Stimulated activated CD4-positive, alpha-beta T cell treated with anti-CD3 and anti-CD28 coated beads, Interleukin-1b, Interleukin-23, amount 100 ng/mL, for 1 hour (primary cell): ENCODE data around the gene C16orf82.

Experiments
- DNase-seq, 2 donors: peaks; one replicate each; pipeline ENCODE4 v3.0.0-alpha.2; 2020; ENCODE audit warnings: low read depth in 2 of 2

C16orf82 gene

GRCh38 chr16:27088216-27088615, 21.5 kb downstream of the C16orf82 start:
- DNase-seq: no peak

- no peak for DNase-seq
These were observed 29.6 kb downstream of the C16orf82 start for GRCh38 chr16:27096375-27096774.

DNA sequence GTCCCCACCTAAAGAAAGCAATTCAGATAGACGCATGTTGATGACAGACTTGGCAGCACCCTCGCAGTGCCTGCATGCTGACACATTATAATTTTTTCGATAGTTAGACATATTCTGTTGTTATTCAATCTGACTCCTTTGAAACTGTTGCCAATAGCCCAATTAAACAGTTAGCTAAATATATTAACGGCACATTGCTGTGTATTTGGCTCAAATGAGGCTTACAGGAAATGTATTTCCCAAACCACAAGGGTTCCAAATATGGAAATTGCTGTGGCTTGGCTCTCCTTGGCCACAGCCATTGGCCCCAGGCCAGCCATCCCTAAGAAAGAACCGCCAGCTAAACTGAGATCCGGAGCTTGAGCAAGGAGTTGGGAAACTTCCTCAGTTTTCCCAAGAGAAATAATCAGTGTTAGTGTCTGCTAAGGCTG, 31.1 kb downstream of the C16orf82 start:
- DNase-seq: no peak

DNA sequence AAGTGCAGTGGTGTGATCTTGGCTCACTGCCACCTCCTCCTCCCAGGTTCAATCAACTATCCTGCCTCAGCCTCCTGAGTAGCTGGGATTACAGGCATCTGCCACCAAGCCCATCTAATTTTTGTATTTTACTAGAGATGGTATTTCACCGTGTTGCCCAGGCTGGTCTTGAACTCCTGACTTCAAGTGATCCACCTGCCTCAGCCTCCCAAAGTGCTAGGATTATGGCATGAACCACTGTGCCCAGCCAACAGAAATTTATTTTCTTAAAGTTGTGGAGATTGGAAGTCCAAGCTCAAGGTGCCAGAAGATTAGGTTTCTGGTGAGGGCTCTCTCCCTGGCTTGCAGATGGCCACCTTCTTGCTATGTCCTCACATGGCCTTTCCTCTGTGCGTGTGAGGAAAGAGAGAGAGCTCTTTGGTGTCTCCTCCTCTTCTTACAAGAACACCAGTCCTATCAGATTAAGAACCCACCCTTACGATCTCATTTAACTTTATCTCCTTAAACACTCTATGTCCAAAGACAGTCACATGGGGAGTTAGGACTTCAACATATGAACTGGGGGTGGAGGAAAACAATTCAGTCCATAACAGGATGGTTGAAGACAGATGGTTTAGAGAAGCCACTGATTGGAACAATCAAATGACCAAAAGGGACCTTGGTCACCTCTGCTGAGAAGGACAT, 31.8 kb downstream of the C16orf82 start:
- DNase-seq: no peak

- DNase-seq: no peak
These were observed 36.2 kb downstream of the C16orf82 start for GRCh38 chr16:27102701-27103575.

DNA sequence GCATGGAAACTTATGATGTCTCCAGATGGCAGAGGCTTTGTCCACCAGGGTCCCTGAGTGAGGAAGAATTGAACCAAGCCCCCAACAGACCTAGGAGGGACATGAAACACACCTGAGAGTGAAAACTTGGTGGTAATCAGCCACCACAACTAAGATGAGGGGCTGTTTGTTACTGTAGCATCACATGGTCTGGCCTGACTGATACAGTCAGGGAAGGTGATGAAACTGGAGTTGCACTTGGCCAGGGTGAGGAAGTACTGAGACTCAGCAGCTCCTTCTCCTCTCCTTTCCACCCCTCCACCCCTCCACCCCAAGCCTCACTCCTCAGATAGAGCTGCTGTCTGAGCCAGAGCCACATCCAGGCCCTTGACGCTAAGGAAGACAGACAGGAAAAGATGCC, 37.2 kb downstream of the C16orf82 start:
- DNase-seq: no peak

- no peak for DNase-seq
These were observed 39.6 kb downstream of the C16orf82 start for GRCh38 chr16:27106305-27106704.

DNA sequence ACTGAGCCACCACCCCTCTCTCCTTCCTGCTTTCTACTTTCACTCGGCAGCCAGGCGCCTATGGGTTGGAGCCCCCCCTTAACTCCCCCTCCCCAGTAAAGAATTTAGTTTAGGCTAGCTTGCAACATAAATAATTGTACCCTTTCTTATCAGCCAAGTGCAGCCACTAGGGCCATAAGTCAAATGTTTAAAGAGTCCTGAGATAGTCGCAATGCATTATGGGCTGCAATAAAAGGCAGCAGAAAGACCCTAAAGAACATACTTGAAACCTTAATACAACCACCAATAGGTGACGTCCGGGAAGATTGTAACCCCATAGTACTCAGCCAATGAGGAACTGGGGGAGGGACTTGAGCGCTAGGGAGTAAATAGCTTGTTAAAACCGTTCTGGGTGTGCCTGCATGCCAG, 40.5 kb downstream of the C16orf82 start:
- DNase-seq: no peak

GRCh38 chr16:27108051-27108770, 41.5 kb downstream of the C16orf82 start:
- no peak for DNase-seq

DNA sequence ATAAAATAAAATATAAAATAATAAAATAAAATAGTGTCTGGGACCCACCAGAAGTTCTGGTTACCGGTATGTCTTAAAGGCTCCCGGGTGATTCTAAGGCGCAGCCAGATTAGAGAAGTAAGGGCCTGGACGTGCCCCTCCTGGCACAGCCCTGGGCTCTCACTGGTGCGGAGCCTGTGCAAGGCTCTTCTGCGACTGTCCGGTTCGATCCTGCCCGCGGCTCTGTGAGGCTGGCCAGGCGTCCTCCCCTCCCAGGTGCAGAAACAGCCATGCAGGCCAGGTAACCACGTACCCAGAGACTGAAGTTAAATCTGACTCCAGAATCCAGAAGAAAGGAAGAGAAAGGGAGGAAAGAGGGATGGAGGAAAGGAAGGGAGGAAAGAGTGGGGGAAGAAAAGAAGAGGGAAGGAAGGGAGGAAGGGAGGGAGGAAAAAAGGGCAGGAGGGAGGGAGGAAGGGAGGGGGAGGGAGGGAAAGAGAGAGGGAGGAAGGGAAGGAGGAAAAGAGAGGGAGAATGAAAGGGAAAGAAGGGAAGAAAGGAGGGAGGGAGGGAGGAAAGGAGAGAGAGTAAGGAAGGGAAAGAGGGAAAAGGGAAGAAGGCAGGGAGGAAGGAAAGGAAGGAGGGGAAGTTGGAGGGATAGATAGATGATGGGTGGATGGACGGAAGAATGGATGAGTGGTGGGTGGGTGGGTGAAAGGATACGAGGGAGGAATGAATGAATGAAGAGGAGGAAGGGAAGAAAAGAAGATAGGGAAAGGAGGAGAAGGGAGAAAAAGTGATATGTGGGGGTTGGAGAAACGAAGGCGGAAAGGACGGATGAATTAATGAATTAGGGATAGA, 42.3 kb downstream of the C16orf82 start:
- no peak for DNase-seq

DNA sequence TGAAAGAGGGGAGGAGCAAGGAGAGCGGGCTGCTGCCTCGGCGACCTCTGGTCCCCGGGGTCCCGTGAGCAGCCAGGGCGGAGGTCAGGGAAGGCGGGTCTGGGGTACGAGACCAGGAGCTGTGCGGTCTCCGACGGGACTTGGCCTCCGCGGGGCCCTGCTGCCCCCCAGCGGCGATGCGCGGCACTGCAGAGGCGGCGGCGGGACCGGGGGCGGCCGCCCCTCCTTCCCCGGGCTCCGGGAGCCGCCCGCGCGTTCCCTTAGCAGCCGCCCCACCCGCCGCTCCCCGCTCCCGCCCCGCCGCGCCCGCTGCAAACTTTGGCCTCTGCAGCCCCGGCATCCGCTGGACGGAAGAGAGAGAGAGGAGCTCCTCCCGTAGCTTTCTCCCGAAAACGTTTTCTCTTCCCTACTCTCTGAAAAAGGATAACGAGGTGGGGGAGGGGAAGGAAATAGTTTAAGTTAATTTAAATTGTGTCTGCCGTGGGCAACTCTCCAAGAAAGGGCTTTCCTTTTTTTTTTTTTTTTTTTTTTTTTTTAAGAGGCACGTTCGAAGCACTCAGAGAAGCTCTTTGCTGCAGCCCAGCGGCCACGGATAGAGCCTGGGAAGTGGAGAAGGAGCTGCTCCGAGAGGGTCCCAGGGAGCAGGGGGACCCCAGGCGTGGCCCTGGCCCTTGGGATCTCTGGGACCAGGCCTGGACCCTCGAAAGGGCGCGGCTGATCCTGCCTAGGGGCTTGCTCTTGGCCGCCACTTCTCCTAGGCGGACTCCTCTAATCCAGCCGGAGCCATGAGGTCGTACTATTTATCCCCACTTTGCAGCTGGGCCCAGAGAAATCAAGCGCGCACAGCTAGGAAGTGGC, 43.2 kb downstream of the C16orf82 start:
- peak; percentile 44 to 81 for DNase-seq

- no peak for DNase-seq
These were observed 43.8 kb downstream of the C16orf82 start for GRCh38 chr16:27110524-27110896.

- no peak for DNase-seq
These were observed 44.8 kb downstream of the C16orf82 start for GRCh38 chr16:27111486-27111885.

GRCh38 chr16:27112093-27112811, 45.5 kb downstream of the C16orf82 start:
- DNase-seq: no peak

GRCh38 chr16:27113341-27113841, 46.7 kb downstream of the C16orf82 start:
- no peak for DNase-seq

DNA sequence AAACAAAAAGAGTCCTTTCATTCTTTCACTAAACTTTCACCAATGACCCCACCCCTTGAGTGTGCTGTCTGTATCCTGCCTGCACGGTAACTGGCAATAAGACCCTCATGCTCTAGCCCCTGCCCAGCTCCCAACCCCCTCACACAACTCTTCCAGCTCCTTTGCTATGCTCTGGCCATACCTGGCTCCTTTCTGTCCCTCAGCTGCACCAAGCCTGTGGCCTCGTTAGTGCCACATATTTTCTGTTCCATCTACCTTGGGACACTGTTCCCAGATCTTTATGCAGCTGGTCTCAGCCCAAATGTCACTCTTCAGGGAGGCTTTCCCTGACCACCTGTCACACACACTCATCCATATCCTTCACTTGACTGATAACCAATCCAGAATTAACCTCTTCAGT, 47.3 kb downstream of the C16orf82 start:
- DNase-seq: no peak

DNA sequence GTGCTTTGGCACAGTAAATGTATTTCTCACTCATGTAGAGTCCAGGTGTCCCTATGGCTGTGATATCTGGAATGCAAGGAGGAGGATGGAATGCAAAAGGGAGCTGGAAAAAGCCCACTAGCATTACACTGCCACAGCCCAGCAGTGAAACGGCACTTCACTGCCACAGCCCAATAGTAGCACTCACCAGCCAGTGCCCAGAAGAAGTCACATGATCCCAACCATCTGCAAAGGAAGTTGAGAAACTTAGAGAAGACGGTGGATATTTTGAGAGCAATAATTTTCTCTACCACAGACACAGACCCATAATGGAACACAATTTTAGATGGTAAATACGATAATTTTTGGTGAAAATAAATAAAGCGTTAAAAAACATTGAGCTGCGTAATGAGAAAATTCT, 51.8 kb downstream of the C16orf82 start:
- no peak for DNase-seq
